ENCODE measurements around the gene SERINC3.

The SERINC3 gene

GRCh38 chr20:44523746-44524145 is 1.9 kb upstream of the SERINC3 start:
- H3K4me3 ChIP-seq (ENCODE audit: low read depth, low read length), result no peak overlapping the region
- no peak for DNase-seq (ENCODE audit: low read depth)
- no peak for TF ChIP-seq CTCF (IDR thresholded peaks at IDR 0.05; ENCODE audit: control insufficient read depth, extremely low read depth, insufficient read depth)

GRCh38 chr20:44522841-44523240 is 971 bp upstream of the SERINC3 start:
- H3K4me3 ChIP-seq (ENCODE audit: low read depth, low read length), result no peak overlapping the region
- DNase-seq (ENCODE audit: low read depth), result no peak
- no peak for TF ChIP-seq CTCF (IDR thresholded peaks at IDR 0.05; ENCODE audit: control insufficient read depth, extremely low read depth, insufficient read depth)

- DNase-seq (ENCODE audit: low read depth), result no peak
- TF ChIP-seq CTCF (IDR thresholded peaks at IDR 0.05; ENCODE audit: control insufficient read depth, extremely low read depth, insufficient read depth), result no peak
- H3K4me3 ChIP-seq (ENCODE audit: low read depth, low read length), result peak overlapping the region; percentile 100
These were observed 989 bp downstream of the SERINC3 start for GRCh38 chr20:44520881-44521280.

- H3K4me3 ChIP-seq (ENCODE audit: low read depth, low read length), result no peak overlapping the region
These were observed 3.6 kb downstream of the SERINC3 start for GRCh38 chr20:44518248-44518647.

GRCh38 chr20:44517454-44517853 is 4.4 kb downstream of the SERINC3 start:
- peak; percentile 85 for DNase-seq (ENCODE audit: low read depth)
- TF ChIP-seq CTCF (IDR thresholded peaks at IDR 0.05; ENCODE audit: control insufficient read depth, extremely low read depth, insufficient read depth), result no peak
- H3K4me3 ChIP-seq (ENCODE audit: low read depth, low read length), result no peak overlapping the region

More at GRCh38 chr20:44518248-44518647, 3.6 kb downstream of the SERINC3 start:
- no peak for DNase-seq (ENCODE audit: low read depth)
- no peak for TF ChIP-seq CTCF (IDR thresholded peaks at IDR 0.05; ENCODE audit: control insufficient read depth, extremely low read depth, insufficient read depth)

- TF ChIP-seq CTCF (IDR thresholded peaks at IDR 0.05; ENCODE audit: control insufficient read depth, extremely low read depth, insufficient read depth), result no peak
- no peak overlapping the region for H3K4me3 ChIP-seq (ENCODE audit: low read depth, low read length)
These were observed 5.4 kb downstream of the SERINC3 start for GRCh38 chr20:44516491-44516890.

GRCh38 chr20:44513871-44514270 is 8.0 kb downstream of the SERINC3 start:
- no peak for DNase-seq (ENCODE audit: low read depth)
- no peak for TF ChIP-seq CTCF (IDR thresholded peaks at IDR 0.05; ENCODE audit: control insufficient read depth, extremely low read depth, insufficient read depth)
- H3K4me3 ChIP-seq (ENCODE audit: low read depth, low read length), result no peak overlapping the region

More at GRCh38 chr20:44516491-44516890, 5.4 kb downstream of the SERINC3 start:
- no peak for DNase-seq (ENCODE audit: low read depth)

Measured in LNCaP clone FGC (cell line).